Lung (tissue), 12 donors: ENCODE data around the gene EHD3. TPM values are rescaled to one million over a fixed set of nuclear protein-coding genes. Genes with fewer than 3 reads are reported as not detected.
A peak's percentile ranks its signal among the peaks of the same experiment; 100 is the strongest.

Experiments used
- ATAC-seq: fragments of 200-7000 bp; cut with Tn5 transposase; one replicate; pipeline ENCODE4 v1.9.1; 2020; ENCODE audit warnings: moderate number of reproducible peaks; ENCODE audit not compliant: insufficient read depth, low FRiP score
- DNase-seq, 3 donors: peaks; one replicate each; pipeline ENCODE4 v3.0.0-alpha.2; 2013 to 2017
- H3K27ac ChIP-seq, 2 donors: one replicate each; pipeline ENCODE4 v1.5.1; 2013; ENCODE audit warnings: mild to moderate bottlenecking in 2 of 2, moderate library complexity in 2 of 2, control low read depth in 1 of 2, inconsistent platforms in 1 of 2, low read depth in 1 of 2, low read length in 1 of 2
- H3K27me3 ChIP-seq, 3 donors: one replicate each; pipeline ENCODE4 v1.5.1; 2013; ENCODE audit warnings: low read length in 2 of 3; ENCODE audit not compliant: control insufficient read depth in 3 of 3, insufficient read depth in 3 of 3
- H3K36me3 ChIP-seq, 4 donors: one replicate each; pipeline ENCODE4 v1.5.1; 2013; ENCODE audit warnings: low read length in 4 of 4, mild to moderate bottlenecking in 1 of 4, moderate library complexity in 1 of 4; ENCODE audit not compliant: control insufficient read depth in 4 of 4, insufficient read depth in 4 of 4
- H3K4me1 ChIP-seq, 5 donors: one replicate each; pipeline ENCODE4 v1.5.1; 2013; ENCODE audit warnings: low read length in 5 of 5, mild to moderate bottlenecking in 2 of 5, moderate library complexity in 1 of 5; ENCODE audit not compliant: control insufficient read depth in 5 of 5, insufficient read depth in 5 of 5
- H3K4me3 ChIP-seq: one replicate; pipeline ENCODE4 v1.5.1; 2013; ENCODE audit warnings: mild to moderate bottlenecking, control low read depth, moderate library complexity
- H3K9ac ChIP-seq, 2 donors: one replicate each; pipeline ENCODE4 v1.5.1; 2013; ENCODE audit warnings: low read length in 2 of 2, control low read depth in 1 of 2; ENCODE audit not compliant: insufficient read depth in 1 of 2
- H3K9me3 ChIP-seq, 4 donors: one replicate each; pipeline ENCODE4 v1.5.1; 2013; ENCODE audit warnings: low read length in 3 of 4, mild to moderate bottlenecking in 1 of 4, moderate library complexity in 1 of 4; ENCODE audit not compliant: control insufficient read depth in 4 of 4, insufficient read depth in 3 of 4
- CTCF ChIP-seq: IDR thresholded peaks from 2 replicates; pipeline ENCODE4 v1.5.1; 2012; ENCODE audit warnings: mild to moderate bottlenecking; ENCODE audit errors: control extremely low read depth, extremely low read depth
- WGBS, 2 donors: extraction: QIAGEN DNeasy Blood & Tissue Kit; methylation state at CpG; one replicate each; pipeline ENCODE4 v1.1.7; 2013; 5-methylcytosine and 5-hydroxymethylcytosine counted together
- polyA plus RNA-seq, 2 donors: library from polyadenylated mRNA; stranded (reverse); fragments of 200-250 nt; gene quantifications; one replicate each; pipeline ENCODE4 v1.2.1, GENCODE V29; 2013
- total RNA-seq, 2 donors: library from RNA; depleted of rRNA in 1 of 2; stranded (reverse); fragments of >200 nt in 1 of 2; gene quantifications; one replicate each; pipeline ENCODE4 v1.2.1, GENCODE V29; 2014 to 2021
- donor health status: control.
- donor health status: control.
- donor health status: Bipolar disorder and iron deficiency.
- donor health status: healthy.
- donor health status: DM: yes; HTN: yes; CAD: no.

The EHD3 gene
- total and polyA plus RNA-seq, 4 donors = 1.5 to 9.5 (median 5.1) TPM

DNA sequence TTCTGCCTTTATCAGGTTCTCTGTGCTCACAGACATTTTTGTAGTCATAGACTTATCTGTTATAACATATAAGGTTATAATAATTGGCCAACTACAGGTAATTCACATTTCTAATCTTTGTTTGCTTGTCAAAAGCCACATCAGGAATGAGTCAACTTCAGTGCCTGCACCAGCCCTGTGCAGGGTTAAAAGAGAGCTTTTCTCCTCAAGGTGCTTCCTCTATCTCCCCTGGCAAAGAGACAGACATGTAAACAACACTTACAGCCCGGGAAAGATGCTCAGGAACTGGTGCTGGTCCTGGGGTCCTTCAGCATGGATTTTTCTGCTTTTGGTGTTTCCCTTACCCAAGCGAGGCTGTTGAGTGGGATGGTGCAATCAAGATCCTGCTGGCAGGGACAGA lies 7.7 kb upstream of the EHD3 start:
- Histone ChIP-seq H3K9me3 (no peaks in the 10 kb centered on the region), H3K36me3 (no peaks in the 10 kb centered on the region), H3K9ac (no peak overlapping the region), H3K27ac (no peak overlapping the region), H3K4me1 (peaks cover 0 to 9% (median 0%) of the 10 kb centered on the region in 5 donors), H3K4me3 (no peak overlapping the region), H3K27me3 (peaks cover 0 to 12% (median 6%) of the 10 kb centered on the region in 3 donors)
- TF ChIP-seq CTCF = no peak
- no peak for DNase-seq
- WGBS, 2 donors = 13 to 17% methylated on average over 2 of the region's 2 CpGs
- no peak for ATAC-seq

- 73 to 77% methylated on average over 6 of the region's 6 CpGs for WGBS, 2 donors
- ATAC-seq = no peak
- no peaks in the 10 kb centered on the region for H3K9me3 ChIP-seq
- no peaks in the 10 kb centered on the region for H3K36me3 ChIP-seq
- H3K9ac ChIP-seq = no peak overlapping the region
- H3K27ac ChIP-seq = no peak overlapping the region
- H3K4me3 ChIP-seq = no peak overlapping the region
- no peak for TF ChIP-seq CTCF
- no peak for DNase-seq
- peaks cover 0 to 9% (median 0%) of the 10 kb centered on the region in 5 donors for H3K4me1 ChIP-seq
- peaks cover 0 to 12% (median 6%) of the 10 kb centered on the region in 3 donors for H3K27me3 ChIP-seq
Observed at GRCh38 chr2:31227110-31227509, 6.8 kb upstream of the EHD3 start.

DNA sequence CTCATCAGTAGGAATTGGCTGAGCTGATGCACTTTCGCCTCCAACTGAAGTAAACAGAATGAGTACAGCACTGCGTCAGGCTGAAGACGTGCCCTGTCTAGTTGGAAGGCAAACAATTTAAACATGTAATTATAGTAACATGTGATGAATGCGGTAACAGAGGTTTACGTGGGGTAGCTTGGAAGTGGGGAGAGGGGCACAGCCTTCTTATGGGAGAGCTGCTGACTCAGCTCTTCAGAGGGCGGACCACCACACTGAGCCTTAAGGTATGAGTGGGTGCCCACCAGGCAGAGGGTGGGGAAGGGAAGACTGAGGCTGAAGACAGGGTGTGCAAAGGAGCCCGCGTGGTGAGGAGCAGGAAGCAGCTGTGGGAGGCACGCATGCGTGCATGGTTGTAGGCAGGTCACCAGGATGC lies 6.2 kb upstream of the EHD3 start:
- Histone ChIP-seq H3K27me3 (peaks cover 0 to 12% (median 6%) of the 10 kb centered on the region in 3 donors), H3K9ac (no peak overlapping the region), H3K9me3 (no peaks in the 10 kb centered on the region), H3K36me3 (no peaks in the 10 kb centered on the region), H3K27ac (no peak overlapping the region), H3K4me1 (peaks cover 0 to 9% (median 0%) of the 10 kb centered on the region in 5 donors), H3K4me3 (no peak overlapping the region)
- ATAC-seq = no peak
- TF ChIP-seq CTCF = no peak
- WGBS, 2 donors = 78 to 79% methylated on average over 10 of the region's 10 CpGs
- peak in 2 of 3 donors; percentile 45 to 62 for DNase-seq

GRCh38 chr2:31228717-31229116 lies 5.2 kb upstream of the EHD3 start:
- WGBS, 2 donors = 85 to 92% methylated on average over 3 of the region's 3 CpGs
- H3K27ac ChIP-seq = no peak overlapping the region
- H3K9me3 ChIP-seq = no peaks in the 10 kb centered on the region
- no peak overlapping the region for H3K4me3 ChIP-seq
- H3K27me3 ChIP-seq = peaks cover 0 to 12% (median 6%) of the 10 kb centered on the region in 3 donors
- no peaks in the 10 kb centered on the region for H3K36me3 ChIP-seq
- no peak for ATAC-seq
- H3K9ac ChIP-seq = no peak overlapping the region
- peaks cover 0 to 13% (median 0%) of the 10 kb centered on the region in 5 donors for H3K4me1 ChIP-seq
- no peak for TF ChIP-seq CTCF
- no peak for DNase-seq
